Panc1 (cell line): ENCODE measurements around the gene SYTL5. TPM values are rescaled to one million over a fixed set of nuclear protein-coding genes. Genes with fewer than 3 reads are reported as not detected.

ENCODE experiments used
- ATAC-seq: fragments of 200-7000 bp; cut with Tn5 transposase; 2 replicates; pipeline ENCODE4 v1.9.1; 2020; ENCODE audit warnings: mild to moderate bottlenecking, moderate library complexity
- BruUV-seq: library from RNA; stranded (reverse); fragments of 400-500 nt; replicated peaks from 2 replicates; lab custom pipeline; 2021; lab: Mats Ljungman, UMichigan
- CTCF ChIA-PET: fragments of 300-600 bp; sonication (Branson Sonifier 250); formaldehyde crosslinking; loops from one replicate; lab custom pipeline; 2022; ENCODE audit warnings: antibody characterized with exemption; lab: Charles Lee
- POLR2A ChIA-PET: fragments of 300-600 bp; sonication (Branson Sonifier 250); formaldehyde crosslinking; loops from one replicate; lab custom pipeline; 2022; ENCODE audit warnings: antibody characterized with exemption; lab: Charles Lee
- DNase-seq: peaks from one replicate; pipeline ENCODE4 v3.0.0-alpha.2; 2010; ENCODE audit warnings: low read depth, low spot score
- H3K27ac ChIP-seq: 2 replicates; pipeline ENCODE4 v1.5.1; 2011; ENCODE audit warnings: mild to moderate bottlenecking, low read length, inconsistent platforms
- H3K27me3 ChIP-seq: fragments of 200-500 bp; sonication (Bioruptor generic); 2 replicates; pipeline ENCODE4 v1.6.0; 2014; ENCODE audit warnings: low read length, inconsistent platforms; ENCODE audit not compliant: control insufficient read depth, insufficient read depth
- H3K36me3 ChIP-seq: fragments of 200-500 bp; sonication (Bioruptor generic); 2 replicates; pipeline ENCODE4 v1.5.1; 2014; ENCODE audit warnings: inconsistent platforms, mild to moderate bottlenecking, low read length, moderate library complexity; ENCODE audit not compliant: control insufficient read depth, insufficient read depth
- H3K4me1 ChIP-seq: 2 replicates; pipeline ENCODE4 v1.5.1; 2011; ENCODE audit warnings: inconsistent platforms, mild to moderate bottlenecking, low read length, moderate library complexity; ENCODE audit not compliant: control insufficient read depth, insufficient read depth
- H3K4me3 ChIP-seq, 2 experiments: 2 replicates each; pipeline ENCODE4 v1.5.1; 2011 to 2012; ENCODE audit warnings: low read depth in 2 of 2, low read length in 2 of 2, mild to moderate bottlenecking in 2 of 2, inconsistent platforms in 1 of 2, moderate library complexity in 1 of 2
- H3K9me3 ChIP-seq: fragments of 200-500 bp; sonication (Bioruptor generic); 2 replicates; pipeline ENCODE4 v1.5.1; 2014; ENCODE audit warnings: low read depth, mild to moderate bottlenecking, inconsistent platforms, low read length, moderate library complexity; ENCODE audit not compliant: control insufficient read depth, insufficient read depth
- CTCF ChIP-seq: fragments of 450-650 bp; IDR thresholded peaks from 2 replicates; pipeline ENCODE4 v1.5.1; 2017; ENCODE audit warnings: mild to moderate bottlenecking
- POLR2AphosphoS5 ChIP-seq: IDR thresholded peaks from 2 replicates; pipeline ENCODE4 v1.6.1; 2012; ENCODE audit warnings: mild to moderate bottlenecking, low read depth, low read length, moderate library complexity
- REST ChIP-seq, 2 experiments: IDR thresholded peaks; 2 replicates each; pipeline ENCODE4 v1.6.1; 2011 to 2012; ENCODE audit warnings: low read depth in 2 of 2, control low read depth in 1 of 2, low read length in 1 of 2, mild to moderate bottlenecking in 1 of 2, moderate library complexity in 1 of 2; ENCODE audit not compliant: insufficient read depth in 1 of 2
- SIN3A ChIP-seq: IDR thresholded peaks from 2 replicates; pipeline ENCODE4 v1.6.1; 2012; ENCODE audit warnings: low read depth, mild to moderate bottlenecking, low read length, moderate library complexity, borderline replicate concordance; ENCODE audit not compliant: insufficient read depth
- TCF7L2 ChIP-seq: IDR thresholded peaks from 2 replicates; pipeline ENCODE4 v1.6.1; 2011; ENCODE audit warnings: mild to moderate bottlenecking, low read depth, low read length, inconsistent platforms
- in situ Hi-C: cut with HindIII; loops from 2 replicates; pipeline ENCODE4 v1.10.0; 2016; ENCODE audit warnings: low sequenced_read_pairs, low pct_unique_long_range_greater_than_20kb
- intact Hi-C: fragments of 100-400 bp; cut with micrococcal nuclease; formaldehyde crosslinking; loops from one replicate; pipeline ENCODE4 v1.10.0; 2022; ENCODE audit not compliant: unreplicated experiment
- total RNA-seq: library from RNA; stranded (reverse); gene quantifications from one replicate; pipeline ENCODE4 v1.2.1, GENCODE V29; 2021; ENCODE audit not compliant: unreplicated experiment

Gene SYTL5
- total RNA-seq, 1 experiment from 2014 or later, result 0.08 TPM

DNA sequence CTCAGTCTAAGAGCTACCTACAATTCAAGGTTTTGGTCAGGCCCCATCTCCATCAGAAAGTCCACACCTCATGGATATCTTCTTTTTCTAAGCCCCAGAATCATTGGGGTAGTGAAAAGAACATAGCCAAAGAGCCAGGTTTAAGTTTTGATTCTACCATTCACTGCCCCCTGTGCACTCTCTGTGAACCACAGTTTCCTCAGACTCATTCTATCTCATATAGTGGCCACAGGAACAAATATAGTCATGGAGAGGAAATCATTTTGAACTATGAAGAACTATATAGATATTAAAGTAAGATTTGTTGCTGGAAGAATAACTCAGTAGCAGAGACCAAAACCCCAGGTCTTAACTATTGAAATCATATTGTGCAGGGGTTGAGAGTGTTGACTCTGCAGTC, 3.3 kb downstream of the SYTL5 start:
- no peaks in the 10 kb centered on the region for H3K36me3 ChIP-seq
- CTCF ChIA-PET, result no interaction called here
- no peak overlapping the region for H3K4me3 ChIP-seq
- no peaks in the 10 kb centered on the region for H3K9me3 ChIP-seq
- intact Hi-C loops, result no loop called here
- in situ Hi-C loops, result no loop called here
- H3K4me1 ChIP-seq, result no peaks in the 10 kb centered on the region
- ATAC-seq (no peak), DNase-seq (no peak)
- POLR2A ChIA-PET, result no interaction called here
- TF ChIP-seq TCF7L2 (no peak), CTCF (no peak), REST (IDR thresholded peaks at IDR 0.05; ENCODE audit: insufficient read depth in 1 of 2, low read depth in 2 of 2, low read length in 1 of 2) (no peak), SIN3A (no peak)
- H3K27ac ChIP-seq, result no peak overlapping the region
- H3K27me3 ChIP-seq, result no peaks in the 10 kb centered on the region
- no TSS peak for BruUV-seq

GRCh38 chrX:38018766-38019425, 12.5 kb downstream of the SYTL5 start:
- ATAC-seq, result no peak
- intact Hi-C loops, result no loop called here
- no peak for TF ChIP-seq CTCF
- TF ChIP-seq TCF7L2, result no peak
- TF ChIP-seq REST (IDR thresholded peaks at IDR 0.05; ENCODE audit: insufficient read depth in 1 of 2, low read depth in 2 of 2, low read length in 1 of 2), result no peak
- TF ChIP-seq SIN3A, result no peak
- no peak for TF ChIP-seq POLR2AphosphoS5
- DNase-seq, result no peak
- BruUV-seq, result no TSS peak
- H3K9me3 ChIP-seq, result no peaks in the 10 kb centered on the region
- H3K27me3 ChIP-seq, result no peaks in the 10 kb centered on the region
- no peaks in the 10 kb centered on the region for H3K4me1 ChIP-seq
- no peak overlapping the region for H3K27ac ChIP-seq
- in situ Hi-C loops, result no loop called here
- ChIA-PET CTCF (interaction anchor here (0.5 kb wide), 1 partner anchor 179 kb away, joined by 3 read pairs; no protein-coding TSS in a partner anchor), POLR2A (no interaction called here)
- no peaks in the 10 kb centered on the region for H3K36me3 ChIP-seq
- H3K4me3 ChIP-seq, result no peak overlapping the region
